ENCODE data around the gene B4GALT1. TPM values are rescaled to one million over a fixed set of nuclear protein-coding genes. Genes with fewer than 3 reads are reported as not detected.

Gene B4GALT1
- polyA plus RNA-seq, 1 donor (not counting 4 experiments of a cell fraction or from before 2014, with no cell fraction given) = 55.1 TPM

DNA sequence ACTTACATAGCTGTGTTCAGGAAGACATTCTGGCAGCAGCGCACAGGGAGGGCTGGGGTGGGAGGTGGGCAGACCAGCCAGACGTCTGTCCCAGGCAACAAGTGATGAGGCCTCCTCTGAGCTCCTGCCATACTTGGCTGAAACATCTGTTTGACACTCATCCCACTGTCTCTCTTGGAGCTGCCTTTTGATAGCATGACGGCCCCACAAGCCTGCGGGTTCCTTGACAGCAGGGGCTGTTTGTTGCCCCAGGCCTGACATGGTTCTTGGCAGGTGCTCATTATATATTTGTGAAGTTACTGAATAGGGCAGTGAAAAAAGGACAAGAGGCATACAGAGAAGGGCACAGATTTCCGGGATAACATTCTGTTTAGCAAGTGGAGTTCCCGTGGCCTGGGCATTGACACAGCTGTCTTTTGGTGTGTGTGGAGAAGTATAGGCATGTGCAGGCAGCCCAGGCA, 22.2 kb upstream of the B4GALT1 start:
- peak; percentile 51 for FAIRE-seq
- Histone ChIP-seq H3K27ac (ENCODE audit: control insufficient read depth, insufficient read depth, low read length) (no peak overlapping the region), H3K27me3 (ENCODE audit: control insufficient read depth, extremely low read depth, insufficient read depth, low read length) (no peaks in the 10 kb centered on the region), H3K9me1 (ENCODE audit: control insufficient read depth, extremely low read depth, insufficient read depth, low read length) (no peaks in the 10 kb centered on the region), H3K4me1 (ENCODE audit: control insufficient read depth, extremely low read depth, insufficient read depth, low read length) (peaks cover 52% of the 10 kb centered on the region), H4K20me1 (ENCODE audit: control insufficient read depth, extremely low read depth, insufficient read depth, low read length) (no peaks in the 10 kb centered on the region), H3K79me2 (ENCODE audit: control insufficient read depth, insufficient read depth, low read length) (no peaks in the 10 kb centered on the region), H2AFZ (ENCODE audit: control insufficient read depth, low read length) (peak overlapping the region; percentile 17), H3K4me2 (ENCODE audit: control insufficient read depth, extremely low read depth, insufficient read depth, low read depth, low read length) (no peak overlapping the region), H3K4me3 (ENCODE audit: control insufficient read depth in 2 of 3, extremely low read depth in 1 of 3, insufficient read depth in 2 of 3, low read depth in 1 of 3, low read length in 3 of 3) (no peak overlapping the region), H3K36me3 (ENCODE audit: control insufficient read depth in 2 of 2, extremely low read depth in 1 of 2, insufficient read depth in 2 of 2, low read length in 2 of 2) (no peaks in the 10 kb centered on the region), H3K9me3 (ENCODE audit: control insufficient read depth, low read depth, low read length) (no peaks in the 10 kb centered on the region), H3K9ac (ENCODE audit: control insufficient read depth, extremely low read depth, insufficient read depth, low read length) (no peak overlapping the region)
- DNase-seq (ENCODE audit: low read depth, low spot score) = no peak
- TF ChIP-seq, protein P1, sequence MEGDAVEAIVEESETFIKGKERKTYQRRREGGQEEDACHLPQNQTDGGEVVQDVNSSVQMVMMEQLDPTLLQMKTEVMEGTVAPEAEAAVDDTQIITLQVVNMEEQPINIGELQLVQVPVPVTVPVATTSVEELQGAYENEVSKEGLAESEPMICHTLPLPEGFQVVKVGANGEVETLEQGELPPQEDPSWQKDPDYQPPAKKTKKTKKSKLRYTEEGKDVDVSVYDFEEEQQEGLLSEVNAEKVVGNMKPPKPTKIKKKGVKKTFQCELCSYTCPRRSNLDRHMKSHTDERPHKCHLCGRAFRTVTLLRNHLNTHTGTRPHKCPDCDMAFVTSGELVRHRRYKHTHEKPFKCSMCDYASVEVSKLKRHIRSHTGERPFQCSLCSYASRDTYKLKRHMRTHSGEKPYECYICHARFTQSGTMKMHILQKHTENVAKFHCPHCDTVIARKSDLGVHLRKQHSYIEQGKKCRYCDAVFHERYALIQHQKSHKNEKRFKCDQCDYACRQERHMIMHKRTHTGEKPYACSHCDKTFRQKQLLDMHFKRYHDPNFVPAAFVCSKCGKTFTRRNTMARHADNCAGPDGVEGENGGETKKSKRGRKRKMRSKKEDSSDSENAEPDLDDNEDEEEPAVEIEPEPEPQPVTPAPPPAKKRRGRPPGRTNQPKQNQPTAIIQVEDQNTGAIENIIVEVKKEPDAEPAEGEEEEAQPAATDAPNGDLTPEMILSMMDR (optimal IDR thresholded peaks at IDR 0.05 in 1 of 3, IDR thresholded peaks at IDR 0.05 in 1 of 3, conservative IDR thresholded peaks at IDR 0.05 in 1 of 3; ENCODE audit: extremely low read depth in 1 of 3, insufficient read depth in 2 of 3, low read length in 3 of 3) = no peak
- dilution Hi-C loops (cut with MboI; ENCODE audit: extremely low pct_ligation_motif_present, low sequenced_read_pairs) = no loop called here

DNA sequence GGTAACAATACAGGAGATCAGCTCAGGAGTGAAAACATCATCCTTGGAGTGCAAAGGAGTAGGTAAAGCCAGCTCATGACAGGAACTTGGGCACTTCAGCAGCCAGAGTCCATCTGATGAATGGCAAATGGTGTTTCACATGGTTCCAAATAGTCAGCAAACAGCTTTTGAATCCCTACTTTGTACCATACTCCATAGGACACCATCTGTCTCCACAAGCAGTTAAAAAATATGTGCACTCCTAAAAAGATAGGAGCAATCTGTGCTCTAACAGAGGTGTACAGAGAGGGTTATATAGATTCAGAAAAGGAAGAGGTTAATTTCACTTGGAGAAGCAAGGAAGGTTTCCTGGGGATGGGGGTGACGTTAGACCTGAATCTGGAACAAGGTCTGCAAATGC, 21.6 kb upstream of the B4GALT1 start:
- Histone ChIP-seq H3K36me3 (ENCODE audit: control insufficient read depth in 2 of 2, extremely low read depth in 1 of 2, insufficient read depth in 2 of 2, low read length in 2 of 2) (no peaks in the 10 kb centered on the region), H3K4me3 (ENCODE audit: control insufficient read depth in 2 of 3, extremely low read depth in 1 of 3, insufficient read depth in 2 of 3, low read depth in 1 of 3, low read length in 3 of 3) (no peak overlapping the region), H3K9me3 (ENCODE audit: control insufficient read depth, low read depth, low read length) (no peaks in the 10 kb centered on the region), H3K9ac (ENCODE audit: control insufficient read depth, extremely low read depth, insufficient read depth, low read length) (no peak overlapping the region), H3K4me1 (ENCODE audit: control insufficient read depth, extremely low read depth, insufficient read depth, low read length) (peaks cover 49% of the 10 kb centered on the region), H3K27me3 (ENCODE audit: control insufficient read depth, extremely low read depth, insufficient read depth, low read length) (no peaks in the 10 kb centered on the region), H2AFZ (ENCODE audit: control insufficient read depth, low read length) (no peak overlapping the region), H3K79me2 (ENCODE audit: control insufficient read depth, insufficient read depth, low read length) (no peaks in the 10 kb centered on the region), H3K9me1 (ENCODE audit: control insufficient read depth, extremely low read depth, insufficient read depth, low read length) (no peaks in the 10 kb centered on the region), H3K27ac (ENCODE audit: control insufficient read depth, insufficient read depth, low read length) (no peak overlapping the region), H4K20me1 (ENCODE audit: control insufficient read depth, extremely low read depth, insufficient read depth, low read length) (no peaks in the 10 kb centered on the region), H3K4me2 (ENCODE audit: control insufficient read depth, extremely low read depth, insufficient read depth, low read depth, low read length) (no peak overlapping the region)
- no peak for TF ChIP-seq EZH2 (IDR thresholded peaks at IDR 0.05; ENCODE audit: low read length)
- TF ChIP-seq, protein P1 (optimal IDR thresholded peaks at IDR 0.05 in 1 of 3, IDR thresholded peaks at IDR 0.05 in 1 of 3, conservative IDR thresholded peaks at IDR 0.05 in 1 of 3; ENCODE audit: extremely low read depth in 1 of 3, insufficient read depth in 2 of 3, low read length in 3 of 3) = no peak
- dilution Hi-C loops (cut with MboI; ENCODE audit: extremely low pct_ligation_motif_present, low sequenced_read_pairs) = no loop called here
- FAIRE-seq (no peak), DNase-seq (ENCODE audit: low read depth, low spot score) (no peak)

Measured in keratinocyte (primary cell).